ENCODE data around the gene PBRM1. TPM values are rescaled to one million over a fixed set of nuclear protein-coding genes. Genes with fewer than 3 reads are reported as not detected.

Gene PBRM1
- total RNA-seq, 1 donor from 2014 or later: 67.1 TPM

DNA sequence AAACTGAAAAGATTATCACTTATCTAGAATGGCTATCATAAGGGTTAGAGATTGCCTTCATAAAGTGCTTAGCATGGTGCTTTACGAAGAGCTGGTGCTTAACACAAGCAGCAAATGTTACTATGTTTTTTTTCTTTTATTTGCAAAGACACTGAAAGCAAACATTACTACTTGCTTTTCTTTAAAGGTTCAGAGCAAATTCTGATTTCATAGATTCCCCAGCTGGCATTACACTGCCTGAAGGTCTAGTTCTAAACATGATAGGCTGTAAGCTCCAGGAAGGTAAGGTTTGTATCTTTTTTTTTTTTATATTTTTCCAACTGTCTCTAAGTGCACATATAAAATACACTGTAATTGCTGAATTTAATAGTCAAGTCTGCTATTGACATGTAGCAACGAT lies 77.4 kb downstream of the PBRM1 start:
- Histone ChIP-seq H3K36me3 (peaks cover 86% of the 10 kb centered on the region), H3K9me3 (no peaks in the 10 kb centered on the region), H3K4me1 (peaks cover 5% of the 10 kb centered on the region), H3K4me3 (no peak overlapping the region), H3K27ac (no peak overlapping the region), H3K27me3 (no peaks in the 10 kb centered on the region)
- DNase-seq (no peak), ATAC-seq (no peak)
- TF ChIP-seq, protein P1, sequence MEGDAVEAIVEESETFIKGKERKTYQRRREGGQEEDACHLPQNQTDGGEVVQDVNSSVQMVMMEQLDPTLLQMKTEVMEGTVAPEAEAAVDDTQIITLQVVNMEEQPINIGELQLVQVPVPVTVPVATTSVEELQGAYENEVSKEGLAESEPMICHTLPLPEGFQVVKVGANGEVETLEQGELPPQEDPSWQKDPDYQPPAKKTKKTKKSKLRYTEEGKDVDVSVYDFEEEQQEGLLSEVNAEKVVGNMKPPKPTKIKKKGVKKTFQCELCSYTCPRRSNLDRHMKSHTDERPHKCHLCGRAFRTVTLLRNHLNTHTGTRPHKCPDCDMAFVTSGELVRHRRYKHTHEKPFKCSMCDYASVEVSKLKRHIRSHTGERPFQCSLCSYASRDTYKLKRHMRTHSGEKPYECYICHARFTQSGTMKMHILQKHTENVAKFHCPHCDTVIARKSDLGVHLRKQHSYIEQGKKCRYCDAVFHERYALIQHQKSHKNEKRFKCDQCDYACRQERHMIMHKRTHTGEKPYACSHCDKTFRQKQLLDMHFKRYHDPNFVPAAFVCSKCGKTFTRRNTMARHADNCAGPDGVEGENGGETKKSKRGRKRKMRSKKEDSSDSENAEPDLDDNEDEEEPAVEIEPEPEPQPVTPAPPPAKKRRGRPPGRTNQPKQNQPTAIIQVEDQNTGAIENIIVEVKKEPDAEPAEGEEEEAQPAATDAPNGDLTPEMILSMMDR (IDR thresholded peaks at IDR 0.05): no peak
- intact Hi-C loops (cut with DNase I): no loop called here

DNA sequence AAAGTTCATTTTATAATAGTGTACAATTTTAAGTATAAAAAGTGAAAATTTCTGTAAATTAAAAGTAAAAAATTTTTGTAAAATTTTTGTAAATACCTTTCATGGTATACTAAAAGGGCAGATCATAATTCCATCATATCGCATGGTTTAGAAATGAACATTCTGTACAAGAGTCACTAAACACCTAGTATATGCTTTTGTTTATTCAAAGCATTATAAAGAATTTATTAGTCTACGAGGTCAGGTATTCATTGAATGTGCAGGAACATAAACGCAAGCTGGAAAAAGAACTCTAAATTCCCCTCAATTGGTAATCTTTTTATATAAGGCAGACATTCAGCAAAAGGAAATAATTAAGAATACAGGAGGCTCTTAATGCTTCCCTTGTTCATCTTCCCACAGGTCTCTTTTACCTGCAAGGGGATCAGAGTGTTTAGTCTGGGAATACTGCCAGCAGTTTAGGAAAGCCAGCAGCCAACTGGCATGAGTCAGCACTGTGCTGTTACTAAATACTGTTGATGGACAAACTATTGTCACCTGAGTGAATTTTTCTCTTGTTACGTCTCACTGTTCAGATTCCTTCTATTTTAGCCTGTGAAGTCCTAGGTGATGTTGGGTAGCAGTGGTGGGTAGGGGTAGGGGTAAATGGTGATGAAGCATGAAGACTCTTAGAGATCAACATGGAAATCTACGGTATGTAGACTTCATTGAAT lies 79.2 kb downstream of the PBRM1 start:
- TF ChIP-seq, protein P1 (IDR thresholded peaks at IDR 0.05): no peak
- Histone ChIP-seq H3K27ac (no peak overlapping the region), H3K9me3 (no peaks in the 10 kb centered on the region), H3K4me3 (no peak overlapping the region), H3K4me1 (peaks cover 5% of the 10 kb centered on the region), H3K27me3 (no peaks in the 10 kb centered on the region), H3K36me3 (peaks cover 95% of the 10 kb centered on the region)
- ATAC-seq (peak; percentile 91), DNase-seq (no peak)
- intact Hi-C loops (cut with DNase I): no loop called here

DNA sequence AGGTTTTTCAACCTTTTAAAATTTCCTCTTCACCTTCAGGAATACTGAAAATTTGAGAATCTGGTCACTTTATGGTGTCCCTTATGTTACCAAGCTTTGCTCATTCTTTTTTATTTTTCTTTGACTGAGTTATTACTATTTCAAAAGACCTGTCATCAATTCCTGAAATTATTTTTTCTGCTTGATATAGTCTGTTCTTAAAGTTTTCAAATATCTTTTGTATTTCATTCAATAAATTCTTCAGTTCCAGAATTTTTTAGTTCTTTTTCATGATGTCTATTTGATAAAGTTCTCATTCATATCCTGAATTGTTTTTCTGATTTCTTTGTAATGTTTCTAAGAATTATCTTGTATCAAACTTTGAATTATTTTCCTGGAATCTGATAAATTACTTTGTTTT lies 85.5 kb downstream of the PBRM1 start:
- DNase-seq (no peak), ATAC-seq (no peak)
- H3K27me3 ChIP-seq: no peaks in the 10 kb centered on the region
- no peak overlapping the region for H3K27ac ChIP-seq
- TF ChIP-seq, protein P1 (IDR thresholded peaks at IDR 0.05): no peak
- H3K36me3 ChIP-seq: peaks cover 56% of the 10 kb centered on the region
- intact Hi-C loops (cut with DNase I): no loop called here
- H3K4me3 ChIP-seq: no peak overlapping the region
- no peaks in the 10 kb centered on the region for H3K4me1 ChIP-seq
- no peaks in the 10 kb centered on the region for H3K9me3 ChIP-seq

DNA sequence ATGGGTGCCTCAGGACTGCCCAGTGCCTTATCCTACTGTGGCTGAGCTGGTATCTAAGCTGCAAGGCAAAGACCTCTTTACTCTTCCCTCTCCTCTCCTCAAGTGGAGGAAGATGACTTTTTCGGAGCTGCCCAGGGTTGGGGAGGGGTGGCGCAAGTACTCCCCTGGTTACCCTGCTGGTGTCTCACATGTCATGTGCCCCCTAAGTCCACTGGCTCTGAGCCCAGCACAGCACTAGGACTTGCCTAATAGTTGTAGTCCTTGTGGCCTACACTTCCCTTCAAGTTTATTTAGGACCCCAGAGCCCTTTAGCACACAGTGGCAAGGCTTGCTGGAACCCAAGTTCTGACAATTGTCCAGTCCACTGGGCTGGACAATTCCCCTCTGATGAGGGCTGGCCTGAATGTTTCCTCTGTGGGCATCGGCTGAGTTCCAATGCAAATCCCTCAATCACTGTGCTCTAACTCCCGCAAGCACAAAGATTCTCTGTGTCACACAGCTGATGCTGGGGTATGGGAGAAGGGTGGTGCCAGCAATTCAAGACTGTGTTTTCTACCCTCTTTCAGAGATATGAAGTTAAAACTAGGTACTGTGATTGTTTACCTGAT lies 89.0 kb downstream of the PBRM1 start:
- DNase-seq: no peak
- H3K27ac ChIP-seq: no peak overlapping the region
- no peaks in the 10 kb centered on the region for H3K27me3 ChIP-seq
- TF ChIP-seq, protein P1 (IDR thresholded peaks at IDR 0.05): no peak
- ATAC-seq: peak; percentile 70
- intact Hi-C loops (cut with DNase I): no loop called here
- peaks cover 28% of the 10 kb centered on the region for H3K36me3 ChIP-seq
- no peaks in the 10 kb centered on the region for H3K9me3 ChIP-seq
- no peaks in the 10 kb centered on the region for H3K4me1 ChIP-seq
- H3K4me3 ChIP-seq: no peak overlapping the region

DNA sequence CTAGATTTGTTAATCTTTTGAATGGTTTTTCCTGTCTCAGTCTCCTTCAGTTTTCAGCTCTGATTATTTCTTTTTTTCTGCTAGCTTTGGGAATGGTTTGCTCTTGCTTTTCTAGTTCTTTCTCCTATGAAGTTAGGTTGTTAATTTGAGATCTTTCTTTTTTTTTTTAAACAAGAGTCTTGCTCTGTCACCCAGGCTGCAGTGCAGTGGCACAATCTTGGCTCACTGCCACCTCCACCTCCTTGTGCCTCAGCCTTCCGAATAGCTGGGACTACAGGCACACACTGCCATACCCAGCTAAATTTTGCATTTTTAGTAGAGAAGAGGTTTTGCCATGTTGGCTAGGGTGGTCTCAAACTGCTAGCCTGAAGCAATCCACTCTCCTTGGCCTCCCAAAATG lies 92.6 kb downstream of the PBRM1 start:
- H3K27me3 ChIP-seq: no peaks in the 10 kb centered on the region
- DNase-seq (no peak), ATAC-seq (no peak)
- H3K36me3 ChIP-seq: peaks cover 31% of the 10 kb centered on the region
- TF ChIP-seq, protein P1 (IDR thresholded peaks at IDR 0.05): no peak
- no peak overlapping the region for H3K4me3 ChIP-seq
- no peaks in the 10 kb centered on the region for H3K4me1 ChIP-seq
- H3K9me3 ChIP-seq: no peaks in the 10 kb centered on the region
- H3K27ac ChIP-seq: no peak overlapping the region
- intact Hi-C loops (cut with DNase I): no loop called here

All from upper lobe of right lung (tissue), 1 donor.